H7 (cell line): ENCODE data around the gene IFRD2. TPM values are rescaled to one million over a fixed set of nuclear protein-coding genes. Genes with fewer than 3 reads are reported as not detected.
"Not testable (repeated sequence)": the region's sequence is repeated elsewhere in the genome, so short reads cannot be mapped to it uniquely, and the experiment has no call there.

Experiments
- DNase-seq: peaks from one replicate; pipeline ENCODE4 v3.0.0; 2012
- H3K27me3 ChIP-seq: 2 replicates; pipeline ENCODE4 v1.6.0; 2011; ENCODE audit warnings: mild to moderate bottlenecking, low read length; ENCODE audit not compliant: control insufficient read depth, insufficient read depth
- H3K36me3 ChIP-seq: replicated peaks from 2 replicates; pipeline ENCODE4 v1.5.1; 2011; ENCODE audit warnings: low read length; ENCODE audit not compliant: control insufficient read depth, insufficient read depth
- H3K4me3 ChIP-seq: 2 replicates; pipeline ENCODE4 v1.5.1; 2011; ENCODE audit warnings: low read depth, mild to moderate bottlenecking, control low read depth, low read length, moderate library complexity; ENCODE audit not compliant: insufficient read depth
- total RNA-seq: library from RNA; depleted of rRNA; stranded (reverse); fragments of >200 nt; shearing (Covaris generic); gene quantifications from 2 replicates; pipeline ENCODE4 v1.2.3, GENCODE V29; 2014

IFRD2 gene
- total RNA-seq, 1 experiment from 2014 or later: 146 TPM

- Histone ChIP-seq H3K4me3 (no peak overlapping the region), H3K36me3 (peaks cover 33% of the 10 kb centered on the region)
- DNase-seq: no peak
Observed at GRCh38 chr3:50319181-50319893, 27.1 kb upstream of the IFRD2 start.

DNA sequence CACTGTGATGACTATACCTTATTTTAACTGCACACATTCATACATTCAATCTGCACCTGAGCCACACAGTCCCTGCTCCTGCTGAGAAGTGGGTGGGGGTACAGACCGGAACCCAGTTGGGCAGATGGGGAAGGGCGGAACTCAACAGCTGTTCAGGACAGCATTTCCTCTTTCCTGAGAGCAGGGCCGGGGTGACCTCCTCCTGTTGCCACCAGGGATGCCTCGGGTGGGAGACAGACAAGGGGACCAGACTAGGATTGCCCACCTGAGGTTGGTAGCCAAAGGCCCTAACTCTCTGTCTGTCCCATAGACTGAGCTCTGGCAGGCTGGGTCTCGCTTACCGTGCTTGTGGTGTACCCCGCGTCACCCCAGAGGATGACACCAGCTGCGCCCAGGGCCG, 26.4 kb upstream of the IFRD2 start:
- no peak for DNase-seq
- H3K27me3 ChIP-seq: no peaks in the 10 kb centered on the region
- peaks cover 31% of the 10 kb centered on the region for H3K36me3 ChIP-seq
- H3K4me3 ChIP-seq: no peak overlapping the region

More at GRCh38 chr3:50319181-50319893, 27.1 kb upstream of the IFRD2 start:
- no peaks in the 10 kb centered on the region for H3K27me3 ChIP-seq

- DNase-seq: no peak
- peaks cover 31% of the 10 kb centered on the region for H3K36me3 ChIP-seq
- no peaks in the 10 kb centered on the region for H3K27me3 ChIP-seq
- H3K4me3 ChIP-seq: no peak overlapping the region
Observed at GRCh38 chr3:50318163-50318562, 25.9 kb upstream of the IFRD2 start.

DNA sequence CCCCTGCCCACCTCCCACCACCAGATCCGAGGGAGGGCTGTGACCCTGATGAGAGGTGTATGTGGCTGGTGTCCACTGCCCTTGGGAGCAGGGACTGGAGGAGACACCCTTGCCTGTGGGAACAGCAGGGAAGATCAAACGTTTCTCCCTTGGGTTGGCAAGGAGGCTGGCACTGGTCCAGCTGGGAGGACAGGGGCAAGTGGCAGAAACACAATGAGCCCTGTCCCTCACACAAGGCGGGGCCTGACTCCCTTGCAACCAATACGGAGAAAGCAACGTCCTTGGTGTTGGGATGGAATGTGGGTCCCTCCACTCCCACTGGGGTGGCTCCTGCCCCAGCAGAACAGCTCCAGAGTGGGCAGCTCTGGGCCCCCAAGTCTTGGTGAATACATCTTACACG, 25.1 kb upstream of the IFRD2 start:
- no peak for DNase-seq
- no peaks in the 10 kb centered on the region for H3K27me3 ChIP-seq
- no peak overlapping the region for H3K4me3 ChIP-seq
- H3K36me3 ChIP-seq: peaks cover 31% of the 10 kb centered on the region

- Histone ChIP-seq H3K4me3 (no peak overlapping the region), H3K27me3 (no peaks in the 10 kb centered on the region), H3K36me3 (peaks cover 31% of the 10 kb centered on the region)
- DNase-seq: no peak
Observed at GRCh38 chr3:50316657-50317242, 24.5 kb upstream of the IFRD2 start.

DNA sequence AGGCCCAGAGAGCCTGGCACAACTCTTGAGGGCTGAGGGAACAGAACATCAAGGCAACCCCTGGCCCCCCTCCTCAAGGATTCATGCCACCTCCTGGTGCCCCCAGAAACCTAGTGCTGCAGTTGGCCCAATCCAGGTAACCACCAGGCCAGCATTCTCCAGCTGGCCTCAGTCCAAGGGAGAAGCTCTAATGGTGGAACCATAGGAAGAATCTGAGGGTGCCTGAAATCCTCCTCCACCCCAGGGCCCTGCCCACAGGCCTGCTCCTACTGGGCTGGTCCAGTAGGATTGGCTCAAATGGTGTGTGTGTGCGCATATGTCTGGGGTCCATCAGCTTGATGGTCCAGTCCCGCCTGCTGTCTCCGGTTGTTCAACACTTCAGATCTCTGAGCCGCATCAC, 22.6 kb upstream of the IFRD2 start:
- Histone ChIP-seq H3K36me3 (peaks cover 30% of the 10 kb centered on the region), H3K27me3 (no peaks in the 10 kb centered on the region), H3K4me3 (no peak overlapping the region)
- no peak for DNase-seq

- Histone ChIP-seq H3K27me3 (no peaks in the 10 kb centered on the region), H3K4me3 (no peak overlapping the region), H3K36me3 (peaks cover 25% of the 10 kb centered on the region)
- DNase-seq: no peak
Observed at GRCh38 chr3:50314342-50314741, 22.1 kb upstream of the IFRD2 start.

- DNase-seq, H3K36me3 ChIP-seq, H3K27me3 ChIP-seq, H3K4me3 ChIP-seq: not testable (repeated sequence)
Observed at GRCh38 chr3:50312041-50312440, 19.8 kb upstream of the IFRD2 start.

- Histone ChIP-seq H3K27me3 (no peaks in the 10 kb centered on the region), H3K4me3 (no peak overlapping the region), H3K36me3 (no peaks in the 10 kb centered on the region)
- DNase-seq: no peak
Observed at GRCh38 chr3:50304601-50305000, 12.4 kb upstream of the IFRD2 start.

DNA sequence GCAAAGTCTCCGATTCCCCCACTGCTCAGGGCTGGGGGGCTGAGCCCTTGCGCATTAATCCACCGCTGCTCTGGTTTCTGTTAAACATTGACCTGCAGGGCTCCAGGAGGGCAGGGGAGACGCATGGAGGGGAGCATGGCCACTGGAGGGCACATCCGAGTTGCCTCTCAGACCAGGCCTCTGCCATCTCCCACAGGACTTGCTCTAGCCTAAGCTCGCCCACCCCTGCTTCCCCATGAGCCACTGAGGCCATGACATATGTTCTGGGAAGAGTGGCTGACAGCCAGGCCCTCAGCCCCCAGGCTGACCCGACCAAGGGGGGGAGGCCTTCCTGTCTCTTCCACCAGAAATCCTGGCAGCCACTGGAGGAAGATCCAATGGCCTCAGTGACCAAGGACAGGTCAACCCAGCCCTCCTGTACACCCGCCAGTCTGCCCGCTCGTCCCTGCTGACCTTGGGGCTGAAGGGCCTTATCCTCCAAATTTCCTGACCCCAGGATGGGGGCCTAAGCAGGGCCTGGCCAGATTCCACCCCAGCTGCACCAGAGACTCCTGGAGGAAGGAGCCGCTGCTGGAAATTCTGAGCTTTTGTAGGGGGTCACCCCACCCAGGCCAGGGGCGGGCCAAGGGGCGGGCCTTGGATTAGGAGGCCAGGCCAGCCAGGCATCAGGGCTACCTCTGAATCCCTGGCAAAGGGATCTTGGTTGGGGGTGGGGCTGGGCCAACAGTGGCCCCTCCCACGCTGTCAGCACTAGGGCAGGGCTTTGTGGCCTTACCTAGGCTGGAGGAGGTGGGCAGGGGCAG, 11.0 kb upstream of the IFRD2 start, which contains the start of gene HYAL1:
HYAL1 (minus strand) TSS at position 562 of the 803 bp plus-strand sequence. CDS start 618 bp downstream, outside the sequence.
- Histone ChIP-seq H3K4me3 (peak within 1 kb of the TSS; percentile 10; the same call in 1 of the 2 replicates), H3K36me3 (no peaks in the 10 kb centered on the region), H3K27me3 (no peaks in the 10 kb centered on the region)
- peak; percentile 98 for DNase-seq

- Histone ChIP-seq H3K27me3 (no peaks in the 10 kb centered on the region), H3K36me3 (no peaks in the 10 kb centered on the region), H3K4me3 (no peak overlapping the region)
- no peak for DNase-seq
Observed at GRCh38 chr3:50302095-50303012, 10.1 kb upstream of the IFRD2 start.

GRCh38 chr3:50300681-50301254, 8.5 kb upstream of the IFRD2 start:
- no peak overlapping the region for H3K4me3 ChIP-seq
- no peaks in the 10 kb centered on the region for H3K27me3 ChIP-seq
- H3K36me3 ChIP-seq: no peaks in the 10 kb centered on the region
- no peak for DNase-seq

GRCh38 chr3:50299929-50300680, 7.9 kb upstream of the IFRD2 start:
- no peak for DNase-seq
- H3K4me3 ChIP-seq: peak overlapping the region; percentile 14; the same call in 1 of the 2 replicates
- no peaks in the 10 kb centered on the region for H3K36me3 ChIP-seq
- no peaks in the 10 kb centered on the region for H3K27me3 ChIP-seq
